OCI-LY7 (cell line): ENCODE data around the gene XPA. TPM values are rescaled to one million over a fixed set of nuclear protein-coding genes. Genes with fewer than 3 reads are reported as not detected.

Experiments used
- BruUV-seq: library from RNA; stranded (reverse); fragments of 400-500 nt; replicated peaks from 2 replicates; lab custom pipeline; 2021; lab: Mats Ljungman, UMichigan
- CTCF ChIA-PET: fragments of 300-600 bp; sonication (Branson Sonifier 250); formaldehyde crosslinking; loops from one replicate; lab custom pipeline; 2022; ENCODE audit warnings: antibody characterized with exemption; ENCODE audit not compliant: unreplicated experiment; lab: Charles Lee
- POLR2A ChIA-PET: fragments of 300-600 bp; sonication (Branson Sonifier 250); formaldehyde crosslinking; loops from one replicate; lab custom pipeline; 2022; ENCODE audit warnings: antibody characterized with exemption; lab: Charles Lee
- DNase-seq: peaks from one replicate; pipeline ENCODE4 v3.0.0-alpha.2; 2015; ENCODE audit warnings: low spot score
- H2AFZ ChIP-seq: fragments of 200-600 bp; sonication (generic), shearing (Covaris generic); 2 replicates; pipeline ENCODE4 v1.6.1; 2014; ENCODE audit warnings: mild to moderate bottlenecking, antibody characterized with exemption, low read length, moderate library complexity
- H3K27ac ChIP-seq: fragments of 200-600 bp; sonication (generic); 2 replicates; pipeline ENCODE4 v1.5.1; 2014; ENCODE audit warnings: mixed run types, low read depth, mild to moderate bottlenecking, moderate library complexity, low read length, inconsistent platforms; ENCODE audit not compliant: poor library complexity, severe bottlenecking
- H3K36me3 ChIP-seq: fragments of 200-600 bp; sonication (generic); 2 replicates; pipeline ENCODE4 v1.6.1; 2014; ENCODE audit warnings: mild to moderate bottlenecking, antibody characterized with exemption, low read length, moderate library complexity, mixed read lengths; ENCODE audit not compliant: insufficient read depth
- H3K4me1 ChIP-seq: fragments of 200-600 bp; sonication (generic); 2 replicates; pipeline ENCODE4 v1.5.1; 2014; ENCODE audit warnings: mild to moderate bottlenecking, low read length; ENCODE audit not compliant: insufficient read depth, poor library complexity, severe bottlenecking
- H3K4me2 ChIP-seq: fragments of 200-600 bp; sonication (generic); 2 replicates; pipeline ENCODE4 v1.6.1; 2014; ENCODE audit warnings: mild to moderate bottlenecking, low read length
- H3K4me3 ChIP-seq: fragments of 200-600 bp; sonication (generic); 2 replicates; pipeline ENCODE4 v1.5.1; 2014; ENCODE audit warnings: mild to moderate bottlenecking, low read depth, low read length; ENCODE audit not compliant: poor library complexity, severe bottlenecking
- H3K79me2 ChIP-seq: fragments of 200-600 bp; sonication (generic); 2 replicates; pipeline ENCODE4 v1.6.1; 2016; ENCODE audit warnings: low read depth, mild to moderate bottlenecking, low read length, moderate library complexity, mixed read lengths; ENCODE audit not compliant: insufficient read depth
- H3K9me2 ChIP-seq: fragments of 200-600 bp; sonication (generic); 2 replicates; pipeline ENCODE4 v1.6.1; 2016; ENCODE audit warnings: mild to moderate bottlenecking, low read length, mixed read lengths; ENCODE audit not compliant: insufficient read depth
- H3K9me3 ChIP-seq: fragments of 200-600 bp; sonication (generic); 2 replicates; pipeline ENCODE4 v1.6.1; 2014; ENCODE audit warnings: mild to moderate bottlenecking, mixed run types, low read length, mixed read lengths
- H4K20me1 ChIP-seq: fragments of 200-600 bp; sonication (generic); 2 replicates; pipeline ENCODE4 v1.6.1; 2014; ENCODE audit warnings: mild to moderate bottlenecking, antibody characterized with exemption, low read length, moderate library complexity, mixed read lengths; ENCODE audit not compliant: insufficient read depth
- CTCF ChIP-seq: fragments of 200-600 bp; sonication (generic); conservative IDR thresholded peaks from 2 replicates; pipeline ENCODE4 v1.5.1; 2014; ENCODE audit warnings: mild to moderate bottlenecking, antibody characterized with exemption, low read length, moderate library complexity, mixed read lengths
- EZH2phosphoT487 ChIP-seq: fragments of 200-600 bp; sonication (generic); IDR thresholded peaks from 2 replicates; pipeline ENCODE4 v1.6.1; 2018; ENCODE audit warnings: low read depth, borderline replicate concordance, mild to moderate bottlenecking, mixed run types, antibody characterized with exemption, low read length, moderate library complexity, mixed read lengths
- intact Hi-C: fragments of 100-400 bp; cut with micrococcal nuclease; formaldehyde crosslinking; loops from one replicate; pipeline ENCODE4 v1.10.0; 2022; ENCODE audit not compliant: unreplicated experiment
- total RNA-seq, 2 experiments: library from RNA; depleted of rRNA in 1 of 2; stranded (reverse); fragments of >200 nt in 1 of 2; shearing (Covaris generic) in 1 of 2; gene quantifications; 2 replicates each; pipeline ENCODE4 v1.2.3, GENCODE V29; 2014 to 2022

XPA gene
- total RNA-seq, 2 experiments from 2014 or later, result 15.7 to 15.8 TPM

- ChIA-PET CTCF (no interaction called here), POLR2A (interaction anchor here (0.6 to 1.3 kb wide), 2 partner anchors 11 to 342 kb away, joined by 3 to 5 read pairs; no protein-coding TSS in a partner anchor)
- Histone ChIP-seq H3K36me3 (peaks cover 98% of the 10 kb centered on the region), H3K9me3 (no peaks in the 10 kb centered on the region), H3K4me3 (no peak overlapping the region), H3K79me2 (no peaks in the 10 kb centered on the region), H3K4me2 (no peak overlapping the region), H3K27ac (no peak overlapping the region), H3K9me2 (no peaks in the 10 kb centered on the region), H4K20me1 (no peaks in the 10 kb centered on the region), H2AFZ (no peak overlapping the region), H3K4me1 (no peaks in the 10 kb centered on the region)
- intact Hi-C loops, result no loop called here
- no peak for TF ChIP-seq EZH2phosphoT487
- TF ChIP-seq CTCF, result no peak
- BruUV-seq, result no TSS peak
- DNase-seq, result no peak
These were observed 38.4 kb downstream of the XPA start for GRCh38 chr9:97658707-97659106.

- no peak overlapping the region for H3K27ac ChIP-seq
- H2AFZ ChIP-seq, result no peak overlapping the region
- no peak for TF ChIP-seq CTCF
- TF ChIP-seq EZH2phosphoT487, result no peak
- CTCF ChIA-PET, result no interaction called here
- no peaks in the 10 kb centered on the region for H3K9me2 ChIP-seq
- H3K79me2 ChIP-seq, result no peaks in the 10 kb centered on the region
- H3K4me2 ChIP-seq, result no peak overlapping the region
- no peaks in the 10 kb centered on the region for H3K9me3 ChIP-seq
- no peak overlapping the region for H3K4me3 ChIP-seq
- POLR2A ChIA-PET, result interaction anchor here (1.4 kb wide), 1 partner anchor 15 kb away, joined by 3 read pairs; no protein-coding TSS in a partner anchor
- BruUV-seq, result no TSS peak
- 0 out of 2 replicates have a peak, but pooled peaks cover 8% of the 10 kb centered on the region for H4K20me1 ChIP-seq
- intact Hi-C loops, result no loop called here
- no peaks in the 10 kb centered on the region for H3K4me1 ChIP-seq
- no peak for DNase-seq
- peaks cover 100% of the 10 kb centered on the region for H3K36me3 ChIP-seq
These were observed 45.5 kb downstream of the XPA start for GRCh38 chr9:97651646-97652045.

- ChIA-PET POLR2A (interaction anchor here (0.7 to 1.6 kb wide), 4 partner anchors 9 to 14 kb away, joined by 4 to 5 read pairs (median 4); partner anchors contain the start of gene NCBP1), CTCF (no interaction called here)
- H3K9me2 ChIP-seq, result no peaks in the 10 kb centered on the region
- BruUV-seq, result no TSS peak
- H3K27ac ChIP-seq, result no peak overlapping the region
- H4K20me1 ChIP-seq, result 0 out of 2 replicates have a peak, but pooled peaks cover 8% of the 10 kb centered on the region
- no peak overlapping the region for H3K4me3 ChIP-seq
- intact Hi-C loops, result loop anchor here (2.0 kb wide), 1 partner anchor 13 kb away; no protein-coding TSS in a partner anchor
- TF ChIP-seq CTCF (no peak), EZH2phosphoT487 (no peak)
- no peak overlapping the region for H2AFZ ChIP-seq
- H3K4me1 ChIP-seq, result no peaks in the 10 kb centered on the region
- no peak overlapping the region for H3K4me2 ChIP-seq
- no peak for DNase-seq
- peaks cover 98% of the 10 kb centered on the region for H3K36me3 ChIP-seq
- peaks cover 7% of the 10 kb centered on the region; the same call in 1 of the 2 replicates for H3K79me2 ChIP-seq
- H3K9me3 ChIP-seq, result no peaks in the 10 kb centered on the region
These were observed 49.1 kb downstream of the XPA start for GRCh38 chr9:97647996-97648395.
